HG02678 (cell line): ENCODE measurements around the gene ABCA12.
A peak's percentile ranks its signal among the peaks of the same experiment; 100 is the strongest.

Source experiments
- ATAC-seq: cut with Tn5 transposase; IDR thresholded peaks from one replicate; pipeline ENCODE4 v1.9.1; 2021; ENCODE audit warnings: mild to moderate bottlenecking, moderate library complexity; ENCODE audit not compliant: unreplicated experiment

Gene ABCA12

DNA sequence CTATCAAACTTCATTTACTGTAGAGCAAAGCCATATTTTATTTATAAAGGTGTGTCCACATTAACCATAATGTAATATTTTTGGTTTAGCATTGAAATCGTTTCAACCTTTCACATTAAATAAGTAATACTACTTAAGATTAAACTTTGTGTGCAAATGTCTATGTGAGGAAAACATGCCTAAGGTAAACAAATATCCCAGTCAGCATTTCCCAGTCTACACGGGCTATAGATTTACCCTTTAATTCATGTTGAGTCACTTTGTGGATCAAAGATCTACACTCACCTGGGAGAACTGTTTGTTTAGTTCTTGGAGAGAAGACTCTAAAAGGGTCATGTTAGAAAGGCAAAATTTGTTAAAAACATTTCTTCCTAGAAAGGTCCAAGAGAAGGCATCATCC is 89.1 kb downstream of the ABCA12 start:
- no peak for ATAC-seq

DNA sequence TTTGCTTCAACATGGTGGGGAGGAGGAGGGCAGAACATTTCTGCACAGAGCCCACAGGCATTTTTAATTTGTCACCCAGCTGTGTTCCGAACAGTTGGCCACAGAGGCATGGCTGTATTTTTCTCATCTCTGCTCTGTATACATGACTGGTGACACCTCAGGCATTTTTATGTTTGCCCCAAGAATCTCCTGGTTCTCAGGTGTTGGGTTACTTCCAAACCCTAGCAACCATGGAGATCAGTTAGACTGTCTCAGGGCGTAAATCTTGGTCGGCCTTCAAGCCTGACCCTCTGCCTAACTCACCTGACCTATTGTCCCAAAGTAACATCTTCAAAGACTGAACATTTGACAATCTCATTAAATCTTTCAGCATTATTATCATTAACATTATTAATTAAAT is 100.0 kb downstream of the ABCA12 start:
- ATAC-seq = no peak

DNA sequence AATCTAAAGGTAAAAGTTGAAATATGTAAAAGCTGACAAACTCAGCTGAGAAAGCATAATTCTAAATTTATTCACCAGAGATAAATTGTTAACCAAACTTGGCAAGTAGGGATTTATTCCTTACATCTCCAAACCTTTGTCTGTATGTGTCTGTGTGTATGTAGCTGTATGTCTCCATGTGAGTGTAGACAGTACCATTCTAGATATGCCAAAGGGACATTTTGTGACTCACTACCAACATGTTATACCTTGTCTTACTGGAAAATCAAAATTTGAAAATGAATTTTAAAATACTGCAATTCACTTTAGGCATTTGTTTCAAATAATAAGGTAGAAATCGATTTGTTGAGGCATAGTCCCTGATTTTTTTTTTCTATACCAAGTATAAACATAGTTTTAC is 102.1 kb downstream of the ABCA12 start:
- no peak for ATAC-seq

DNA sequence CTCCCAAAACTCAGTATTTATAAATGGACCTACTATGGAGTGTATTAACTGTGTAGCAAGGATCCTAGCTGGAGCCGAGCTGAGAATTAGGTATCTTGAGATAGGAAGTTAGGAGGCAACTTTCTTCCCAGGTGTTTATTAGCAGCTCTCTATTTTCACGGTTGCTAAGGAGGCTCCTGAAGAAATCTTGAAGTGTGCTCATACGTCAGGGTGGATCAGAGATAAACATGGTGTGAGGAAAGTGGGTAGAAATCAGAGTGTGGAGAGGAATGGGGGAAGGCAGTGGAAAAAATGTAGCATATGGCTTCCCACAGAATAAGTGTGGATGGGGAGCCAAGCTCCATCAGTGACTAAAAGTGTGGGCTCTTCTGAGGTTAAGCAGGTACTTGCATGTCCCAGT is 104.3 kb downstream of the ABCA12 start:
- ATAC-seq = no peak

DNA sequence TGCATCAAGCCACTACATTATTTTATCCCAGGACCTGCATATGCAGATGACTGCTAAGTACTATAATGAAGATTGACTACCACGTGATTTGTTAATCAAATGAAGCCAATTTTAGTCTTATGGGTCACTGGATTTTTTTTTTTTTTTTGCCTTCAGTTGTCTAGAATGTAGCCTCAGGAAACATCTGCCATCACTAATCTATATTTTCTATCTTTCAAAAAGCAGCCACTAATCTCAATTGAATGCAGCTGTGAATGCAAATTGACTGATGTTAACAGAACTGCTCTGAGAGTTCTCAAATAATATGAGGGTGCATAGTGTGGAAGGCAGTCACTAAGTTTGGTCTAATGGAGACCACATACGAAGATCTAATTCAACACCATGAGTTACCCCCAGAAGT is 106.3 kb downstream of the ABCA12 start:
- no peak for ATAC-seq

DNA sequence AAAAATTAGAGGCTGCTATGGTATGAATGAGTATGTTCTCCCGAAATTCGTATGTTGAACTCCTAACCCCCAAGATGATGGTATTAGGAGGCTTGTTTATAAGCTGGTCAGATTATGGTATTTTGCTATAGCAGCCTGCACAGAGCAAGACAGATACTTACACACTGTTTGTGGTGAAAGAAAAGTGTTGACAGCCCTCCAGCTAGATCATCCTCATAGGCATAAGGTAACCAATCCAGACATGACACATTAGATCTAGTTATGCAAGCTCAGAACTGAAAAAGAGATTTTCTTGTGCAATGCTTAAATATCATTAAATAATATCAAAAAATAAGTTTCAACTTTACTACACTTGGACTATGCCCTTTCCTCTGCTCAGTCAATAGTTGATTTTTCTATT is 107.1 kb downstream of the ABCA12 start:
- no peak for ATAC-seq

DNA sequence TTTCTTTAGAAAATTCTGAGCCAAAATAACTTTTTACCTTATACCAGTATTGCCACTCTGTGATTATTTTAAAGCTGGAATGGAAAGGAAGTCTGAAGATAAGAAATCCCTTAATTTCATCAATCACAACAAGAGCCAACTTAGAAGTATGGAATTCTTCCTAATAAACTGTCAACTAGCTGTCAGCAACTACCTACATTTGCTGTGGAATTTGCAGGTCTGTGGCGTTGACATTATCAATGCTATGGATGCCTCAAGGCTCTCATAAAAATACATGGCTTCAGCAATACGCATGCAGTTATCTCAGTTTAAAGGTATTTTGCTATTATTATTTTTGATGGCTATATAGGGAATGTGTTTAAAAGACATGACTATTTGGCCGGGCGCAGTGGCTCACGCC is 108.5 kb downstream of the ABCA12 start:
- no peak for ATAC-seq

DNA sequence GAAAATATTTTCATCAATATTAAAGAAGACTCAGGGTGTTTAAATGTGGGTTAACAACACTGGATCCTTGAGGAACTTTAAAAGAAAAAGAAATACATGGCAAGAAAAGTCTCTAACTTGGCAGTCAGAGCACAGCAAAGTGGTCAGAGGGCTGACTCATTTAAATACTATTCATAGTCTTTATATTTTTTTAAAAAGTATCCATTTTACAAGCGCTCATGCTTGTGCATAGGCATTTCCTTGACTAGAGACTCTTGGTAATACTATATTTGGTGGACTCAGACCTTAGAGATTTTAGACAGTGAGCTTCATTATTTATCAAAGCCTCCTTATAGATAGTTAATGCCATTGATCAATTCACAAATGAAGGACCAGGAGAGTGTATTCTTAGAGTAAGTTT is 110.2 kb downstream of the ABCA12 start:
- no peak for ATAC-seq

DNA sequence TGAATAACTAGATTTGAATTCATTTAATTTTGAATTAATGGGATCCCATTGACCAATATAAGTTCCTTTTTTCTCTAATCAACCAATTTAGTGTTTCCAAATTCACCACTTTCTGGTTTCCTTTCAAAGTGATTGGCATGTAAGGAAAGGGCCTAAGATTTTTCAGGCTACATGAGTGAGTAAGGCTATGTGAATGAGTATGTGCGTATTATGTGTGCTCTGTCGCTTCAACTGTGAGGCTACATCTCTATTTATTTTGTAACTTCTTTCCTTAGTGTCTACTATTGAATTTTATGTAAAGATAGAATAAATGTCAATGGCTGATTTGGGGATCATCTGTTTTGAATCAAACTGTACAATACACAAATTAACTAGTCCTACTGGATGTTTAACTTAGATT is 110.6 kb downstream of the ABCA12 start:
- no peak for ATAC-seq

DNA sequence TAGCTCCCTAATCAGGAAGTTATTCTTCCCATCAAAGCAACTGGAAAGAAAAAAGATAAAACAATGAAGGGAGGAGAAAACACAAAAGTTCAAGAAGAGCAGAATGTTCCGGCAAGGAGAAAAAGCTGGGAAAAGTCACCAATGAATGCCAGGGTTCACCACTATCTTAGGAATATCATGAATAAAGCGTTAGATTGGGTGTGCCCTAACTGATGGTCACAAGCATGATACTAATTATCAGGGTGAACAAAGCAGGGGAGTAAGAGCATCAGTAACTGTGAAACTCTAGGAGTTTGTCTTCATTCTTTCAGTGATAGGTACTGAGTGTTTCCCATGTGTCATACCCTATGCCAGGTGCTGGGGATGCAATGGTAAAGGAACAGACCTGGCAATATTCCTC is 115.5 kb downstream of the ABCA12 start:
- ATAC-seq = no peak

DNA sequence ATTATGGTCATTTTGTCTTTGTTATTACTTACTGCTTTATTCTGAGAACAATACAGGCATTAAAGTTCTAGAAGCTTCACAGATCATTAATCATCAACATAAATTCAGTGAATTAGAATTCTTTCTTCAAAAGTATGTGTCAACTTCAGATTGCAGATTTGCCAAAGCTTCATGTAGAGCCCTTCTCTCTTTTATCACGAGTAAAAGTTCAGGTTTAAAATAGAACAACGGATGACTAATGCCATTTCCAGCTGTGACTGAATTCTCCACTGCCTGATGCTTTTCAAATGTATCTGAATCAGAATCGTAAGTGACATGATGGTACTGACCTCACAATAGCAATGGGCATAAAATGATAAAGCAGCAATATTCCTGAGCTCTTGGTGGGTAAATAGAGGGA is 116.0 kb downstream of the ABCA12 start:
- no peak for ATAC-seq

DNA sequence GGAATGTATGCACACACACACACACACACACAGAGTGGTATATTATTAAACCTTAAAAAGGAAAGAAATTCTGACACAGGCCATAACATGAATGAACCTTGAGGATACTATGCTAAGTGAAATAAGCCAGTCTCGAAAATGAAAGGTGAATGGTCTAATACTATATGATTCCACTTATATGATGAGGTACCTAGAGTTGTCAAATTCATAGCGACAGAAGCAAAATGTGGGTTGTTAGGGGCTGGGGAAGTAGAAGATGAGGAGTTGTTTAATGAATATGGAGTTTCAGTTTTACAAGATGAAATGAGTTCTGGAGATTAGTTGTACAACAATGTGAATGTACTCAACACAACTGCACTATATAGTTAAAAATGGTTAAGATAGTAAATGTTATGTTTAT is 118.1 kb downstream of the ABCA12 start:
- no peak for ATAC-seq

DNA sequence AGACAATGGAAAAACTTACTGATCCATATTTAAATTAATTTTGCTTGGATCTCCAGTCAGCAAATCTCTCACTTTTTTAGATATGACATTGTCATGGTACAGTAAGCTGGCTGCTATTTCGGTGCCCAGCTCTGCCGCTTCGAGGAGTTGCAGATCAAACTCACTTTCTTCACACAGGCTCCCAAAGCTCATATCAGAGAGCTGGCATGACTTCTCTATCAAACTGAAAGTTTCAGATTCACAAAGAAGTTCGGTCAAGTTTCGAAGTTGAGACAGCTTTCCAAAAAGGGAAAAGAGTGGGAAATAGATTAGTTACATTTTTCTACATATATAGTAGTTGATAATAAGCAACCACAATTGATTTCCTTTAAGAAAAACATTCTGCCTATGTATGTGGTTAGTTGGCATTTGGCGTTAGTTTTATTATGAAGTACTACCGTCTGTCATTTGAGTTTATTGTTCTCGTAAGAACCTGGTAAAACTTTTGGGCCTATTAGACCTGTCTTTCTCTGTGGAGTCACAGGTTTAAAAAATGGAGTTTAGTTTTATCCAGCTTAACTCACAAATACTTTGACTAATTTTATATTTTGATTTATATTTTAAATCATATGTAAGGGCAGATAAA is 118.8 kb downstream of the ABCA12 start:
- no peak for ATAC-seq

DNA sequence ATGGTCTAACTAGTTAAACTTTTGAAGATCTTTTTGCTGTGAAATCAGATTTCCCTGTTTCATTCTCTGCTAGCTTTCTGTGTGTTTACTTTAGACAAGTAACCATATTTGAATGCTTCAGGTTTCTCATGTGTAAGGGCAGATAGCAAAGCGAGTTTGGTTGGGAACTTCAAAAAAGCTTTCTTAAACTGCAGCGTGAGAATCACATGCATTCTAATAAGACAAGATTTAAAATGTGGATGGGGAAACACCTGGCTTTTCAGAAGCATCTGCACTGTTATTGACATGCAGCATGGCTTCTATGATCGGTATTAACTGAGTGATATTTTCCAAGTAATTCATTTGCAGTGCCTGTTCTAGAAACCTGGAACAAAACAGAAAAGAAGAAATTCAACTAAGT is 119.3 kb downstream of the ABCA12 start:
- ATAC-seq = no peak

DNA sequence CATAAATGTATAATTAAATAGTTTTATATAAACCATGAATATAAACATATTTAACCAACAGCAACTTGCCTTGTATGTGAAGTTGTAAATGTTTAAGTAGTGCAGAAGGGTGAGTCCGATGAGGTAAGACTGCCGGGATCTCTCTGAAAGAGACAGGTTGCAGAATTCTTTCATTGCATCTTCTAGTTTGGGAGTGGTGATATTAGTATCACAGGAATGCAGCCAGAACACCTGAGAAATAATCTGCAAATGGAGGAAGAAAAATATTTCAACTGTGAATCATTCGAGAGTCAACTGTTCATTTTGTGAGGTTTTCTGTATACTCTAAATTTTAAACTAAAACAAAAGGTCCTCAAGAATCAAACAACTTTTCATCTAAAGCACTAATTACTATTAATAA is 123.0 kb downstream of the ABCA12 start:
- no peak for ATAC-seq

DNA sequence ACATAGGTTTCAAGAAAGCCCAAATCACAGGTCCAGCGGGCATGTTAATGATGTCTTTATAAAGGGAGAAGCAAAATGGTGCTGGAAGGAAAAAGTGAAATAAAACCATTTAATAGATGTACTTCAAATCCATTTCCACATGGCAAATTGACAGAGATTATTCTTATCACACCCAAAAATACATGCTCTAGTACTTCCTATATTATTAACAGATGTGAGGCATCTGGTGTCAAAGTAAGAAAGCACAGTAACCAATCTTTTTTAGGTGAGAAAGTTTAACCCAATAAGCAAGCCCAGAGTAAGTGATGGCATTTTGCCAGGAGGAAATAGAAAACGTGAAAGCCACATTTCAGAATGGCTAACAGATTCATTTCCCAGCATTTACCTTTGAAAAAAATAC is 128.0 kb downstream of the ABCA12 start:
- ATAC-seq = no peak

DNA sequence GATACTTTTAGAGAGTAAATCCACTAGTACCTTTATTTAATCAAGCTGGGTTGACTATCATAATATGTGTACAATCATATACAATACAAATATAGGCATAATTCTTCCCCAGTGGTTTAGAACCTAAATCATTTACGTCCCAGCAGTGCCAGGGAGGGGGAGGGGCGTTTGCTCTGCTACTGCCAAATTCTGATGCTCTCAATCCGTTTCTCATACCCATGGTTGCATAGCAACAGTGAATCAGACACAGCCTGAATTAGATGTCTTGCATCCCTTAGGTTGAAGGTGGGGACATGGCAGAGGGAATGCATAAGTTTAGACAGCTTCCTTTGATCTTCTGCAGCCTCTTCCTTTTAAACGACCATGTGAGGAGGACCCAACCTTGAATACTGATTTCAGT is 135.4 kb downstream of the ABCA12 start:
- no peak for ATAC-seq

DNA sequence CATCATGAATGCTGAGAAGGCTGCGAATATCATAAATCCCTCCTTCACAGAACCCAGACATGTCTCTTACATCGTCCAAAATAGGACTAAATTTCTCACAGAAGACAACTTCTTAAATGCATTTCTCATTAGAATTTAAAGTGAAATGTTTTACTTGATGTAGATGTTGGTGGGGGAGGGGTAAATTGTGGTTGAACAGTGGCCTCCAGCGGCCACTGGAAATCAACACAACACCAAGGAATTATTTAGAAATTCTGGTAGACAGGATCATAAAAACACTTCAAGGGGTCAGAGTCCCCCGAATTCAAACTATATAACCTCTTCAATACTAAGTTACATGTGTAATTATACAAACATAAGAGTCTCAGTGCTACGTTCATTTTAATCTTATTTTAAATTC is 135.9 kb downstream of the ABCA12 start:
- ATAC-seq = no peak

DNA sequence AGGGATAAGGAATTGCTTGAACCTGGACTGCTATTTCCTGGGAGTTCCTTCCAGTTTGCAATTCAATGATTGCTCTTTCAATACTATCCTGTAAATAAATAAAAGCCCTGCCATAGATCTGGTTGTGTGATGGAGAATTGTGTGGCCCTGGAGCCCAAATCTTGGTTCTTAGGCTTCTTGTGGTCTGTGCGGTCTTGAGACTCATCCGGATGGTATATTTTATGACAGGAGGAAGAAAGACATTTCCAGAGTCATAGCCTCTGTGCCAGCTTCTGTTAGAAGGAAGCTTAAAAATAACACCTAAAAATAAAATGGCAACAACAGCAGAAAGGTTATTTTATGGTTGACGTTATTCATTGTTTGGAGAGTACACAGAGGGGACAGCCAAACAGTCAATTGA is 137.7 kb downstream of the ABCA12 start:
- no peak for ATAC-seq

DNA sequence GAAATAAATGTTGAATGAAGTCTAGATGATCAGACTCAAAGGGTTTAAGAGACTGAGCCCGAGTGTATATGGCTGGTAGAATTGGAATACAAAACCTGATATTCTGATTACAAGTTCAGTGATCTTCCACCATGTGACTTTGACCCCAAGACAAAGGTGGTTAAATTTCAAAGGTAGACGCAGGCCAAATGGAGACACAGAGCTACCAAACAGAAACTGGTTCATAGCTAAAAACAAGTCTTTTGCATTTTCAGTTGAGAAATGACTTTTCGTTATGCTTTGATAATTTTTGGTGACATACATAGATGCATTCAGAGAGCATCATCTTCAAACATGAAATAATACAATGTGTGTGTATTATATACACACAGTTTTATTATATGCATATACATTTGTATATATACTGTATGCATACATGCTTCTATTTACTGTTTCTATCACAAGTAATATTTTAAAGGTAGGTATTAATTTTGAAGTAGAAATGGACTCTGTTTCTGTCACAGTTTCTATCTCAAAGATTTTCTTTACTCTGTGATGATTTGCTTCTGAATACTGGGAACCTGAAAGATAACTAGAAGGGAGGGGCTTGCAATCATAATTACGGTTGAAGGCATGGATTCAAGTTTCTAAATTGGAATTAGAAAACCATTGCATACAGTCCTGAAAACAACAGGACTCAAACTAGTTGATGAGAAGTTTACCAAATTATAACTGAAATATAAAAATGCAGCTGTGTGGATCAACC is 142.3 kb downstream of the ABCA12 start:
- ATAC-seq = peak; percentile 95

DNA sequence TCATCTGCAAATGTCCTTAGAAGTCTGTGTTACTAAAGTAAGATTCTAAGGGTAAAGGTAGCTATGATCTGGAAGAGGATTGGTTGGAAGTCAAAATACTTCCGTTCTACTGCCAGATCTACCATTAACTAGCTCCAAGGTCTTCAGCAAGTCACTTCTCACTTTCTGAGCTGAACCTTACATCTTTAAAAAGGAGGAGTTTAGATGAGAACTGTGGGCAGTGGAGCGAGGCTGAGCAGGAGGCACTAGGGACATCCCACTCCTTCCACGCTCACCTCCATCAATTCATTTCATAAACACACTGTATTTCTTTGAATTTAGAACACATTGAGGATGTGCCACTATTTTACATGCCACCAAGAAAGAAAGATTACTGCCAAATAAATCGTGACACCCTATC is 143.0 kb downstream of the ABCA12 start:
- peak; percentile 28 for ATAC-seq

DNA sequence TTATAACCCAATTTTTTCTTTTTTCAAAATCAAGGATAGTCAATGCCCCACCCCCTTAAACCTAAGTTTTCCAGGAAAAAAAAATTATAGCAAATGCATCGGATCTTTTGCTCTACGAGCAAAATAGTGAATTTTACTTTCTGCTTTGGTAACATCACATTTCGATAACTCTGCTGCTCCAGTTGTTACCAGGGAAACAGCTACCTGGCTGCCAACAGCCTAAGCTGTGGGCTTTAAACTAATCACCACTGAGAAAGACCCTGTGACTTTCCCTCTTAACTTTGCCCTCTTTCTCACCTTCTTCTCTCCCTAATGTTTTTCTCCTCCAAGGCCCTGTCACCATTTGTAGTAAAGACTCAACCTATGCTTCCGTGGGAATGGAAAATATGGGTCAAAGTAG is 145.5 kb downstream of the ABCA12 start:
- no peak for ATAC-seq

DNA sequence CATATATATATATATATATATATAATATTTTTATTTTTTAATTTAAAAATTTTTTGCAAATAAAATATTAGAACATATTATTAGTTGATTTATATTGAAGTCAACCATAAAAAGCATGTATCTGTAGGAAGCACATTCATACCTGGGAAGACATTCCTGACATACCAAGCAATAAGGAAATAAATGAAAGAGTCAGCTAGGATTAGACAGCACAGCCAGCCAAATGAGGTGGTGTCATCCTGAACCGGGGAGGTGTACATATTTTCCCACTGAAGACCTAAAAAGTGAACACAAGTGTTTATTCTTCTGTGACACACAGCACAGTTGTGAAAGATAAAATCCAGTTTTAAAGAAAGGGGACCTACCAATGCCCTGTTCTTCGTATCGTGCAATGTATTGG is 149.2 kb downstream of the ABCA12 start:
- no peak for ATAC-seq
